GM12878 (cell line): ENCODE results near the gene BCAP29. TPM values are rescaled to one million over a fixed set of nuclear protein-coding genes. Genes with fewer than 3 reads are reported as not detected.

ENCODE experiments used
- ATAC-seq: fragments of 200-7000 bp; cut with Tn5 transposase; 3 replicates; pipeline ENCODE4 v1.9.1; 2020; ENCODE audit warnings: mild to moderate bottlenecking, moderate library complexity
- BruUV-seq: library from RNA; stranded (reverse); fragments of 400-500 nt; replicated peaks from 2 replicates; lab custom pipeline; 2021; lab: Mats Ljungman, UMichigan
- CTCF ChIA-PET: fragments of 300-600 bp; sonication (Branson Sonifier 250); formaldehyde crosslinking; extraction: SDS; loops from one replicate; lab custom pipeline; 2021; ENCODE audit warnings: inconsistent platforms; lab: Yijun Ruan, JAX
- POLR2A ChIA-PET: fragments of 350-600 bp; formaldehyde crosslinking; extraction: SDS; loops from one replicate; lab custom pipeline; 2021; ENCODE audit warnings: inconsistent platforms; lab: Charles Lee
- RAD21 ChIA-PET: fragments of 300-600 bp; sonication (Branson Sonifier 250); formaldehyde crosslinking; loops from one replicate; lab custom pipeline; 2023; ENCODE audit warnings: antibody characterized with exemption; ENCODE audit not compliant: unreplicated experiment; lab: Charles Lee
- SMC1A ChIA-PET: fragments of 300-600 bp; sonication (Branson Sonifier 250); formaldehyde crosslinking; loops from one replicate; lab custom pipeline; 2023; ENCODE audit not compliant: unreplicated experiment, uncharacterized antibody; lab: Charles Lee
- DNase-seq: peaks from one replicate; pipeline ENCODE4 v3.0.0-alpha.2; 2011; ENCODE audit warnings: low read depth, low spot score
- FAIRE-seq: peaks from 3 replicates; lab custom pipeline; 2011; peaks lifted over from hg19 to GRCh38; lab: Jason Lieb, UNC
- H2AFZ ChIP-seq: 2 replicates; pipeline ENCODE4 v1.6.0; 2011; ENCODE audit warnings: low read depth, low read length, control low read depth; ENCODE audit not compliant: control insufficient read depth
- H3K27ac ChIP-seq: 2 replicates; pipeline ENCODE4 v1.5.1; 2011; ENCODE audit warnings: control low read depth; ENCODE audit not compliant: control insufficient read depth, insufficient read depth
- H3K27me3 ChIP-seq, 2 experiments: replicated peaks in 1 of 2; 2 replicates each; pipeline versions ENCODE4 v1.6.0 to v1.6.1; 2011; ENCODE audit warnings: low read length in 1 of 2; ENCODE audit not compliant: control insufficient read depth in 2 of 2, insufficient read depth in 2 of 2
- H3K36me3 ChIP-seq, 2 experiments: 2 replicates each; pipeline ENCODE4 v1.5.1; 2011; ENCODE audit warnings: low read length in 1 of 2; ENCODE audit not compliant: control insufficient read depth in 2 of 2, insufficient read depth in 2 of 2
- H3K4me1 ChIP-seq: 2 replicates; pipeline ENCODE4 v1.6.1; 2011; ENCODE audit warnings: mild to moderate bottlenecking, low read length, moderate library complexity, mixed read lengths; ENCODE audit not compliant: control insufficient read depth, insufficient read depth
- H3K4me2 ChIP-seq: 2 replicates; pipeline ENCODE4 v1.6.0; 2011; ENCODE audit warnings: control low read depth; ENCODE audit not compliant: control insufficient read depth, insufficient read depth
- H3K4me3 ChIP-seq: fragments of 200-600 bp; sonication (generic); 2 replicates; pipeline ENCODE4 v1.5.1; 2016
- H3K79me2 ChIP-seq: 2 replicates; pipeline ENCODE4 v1.6.0; 2011; ENCODE audit warnings: low read length; ENCODE audit not compliant: control insufficient read depth, insufficient read depth
- H3K9ac ChIP-seq: 2 replicates; pipeline ENCODE4 v1.8.0; 2011; ENCODE audit warnings: low read length, control low read depth, mixed read lengths; ENCODE audit not compliant: control insufficient read depth, insufficient read depth
- H3K9me3 ChIP-seq: replicated peaks from 3 replicates; pipeline ENCODE4 v1.5.1; 2011; ENCODE audit warnings: mild to moderate bottlenecking, low read length; ENCODE audit not compliant: control insufficient read depth, insufficient read depth
- H4K20me1 ChIP-seq: 2 replicates; pipeline ENCODE4 v1.6.0; 2011; ENCODE audit not compliant: control insufficient read depth, insufficient read depth
- ATF7 ChIP-seq: fragments of 450-650 bp; IDR thresholded peaks from 2 replicates; pipeline ENCODE4 v1.6.1; 2016; ENCODE audit warnings: low read depth, mild to moderate bottlenecking
- CBX3 ChIP-seq: fragments of 200-600 bp; sonication (generic); IDR thresholded peaks from 2 replicates; pipeline ENCODE4 v1.6.1; 2016; ENCODE audit warnings: low read depth, borderline replicate concordance
- LARP7 ChIP-seq: fragments of 450-650 bp; IDR thresholded peaks from 2 replicates; pipeline ENCODE4 v1.6.1; 2017; ENCODE audit warnings: mild to moderate bottlenecking
- POLR2AphosphoS5 ChIP-seq: IDR thresholded peaks from 2 replicates; pipeline ENCODE4 v1.6.1; 2011; ENCODE audit warnings: mild to moderate bottlenecking, low read length, inconsistent platforms
- REST ChIP-seq: IDR thresholded peaks from 2 replicates; pipeline ENCODE4 v1.6.1; 2012; ENCODE audit warnings: mild to moderate bottlenecking, low read depth, low read length
- SMC3 ChIP-seq: IDR thresholded peaks from 2 replicates; pipeline ENCODE4 v1.6.1; 2011; ENCODE audit warnings: low read length, improper control_type of control experiment, borderline replicate concordance
- SREBF2 ChIP-seq: IDR thresholded peaks from 2 replicates; pipeline ENCODE4 v1.6.1; 2012; ENCODE audit warnings: mild to moderate bottlenecking, low read length
- WGBS: methylation state at CpG from one replicate; pipeline ENCODE4 v1.1.6; 2016; ENCODE audit warnings: low lambda C conversion rate; ENCODE audit not compliant: insufficient replicate concordance, insufficient coverage; ENCODE audit errors: missing lambda C conversion rate; 5-methylcytosine and 5-hydroxymethylcytosine counted together
- in situ Hi-C: fragments of 300-500 bp; cut with MboI; formaldehyde crosslinking; loops from 9 replicates; pipeline ENCODE4 v1.14.3; 2018; ENCODE audit warnings: mixed read lengths
- intact Hi-C: fragments of 100-400 bp; cut with micrococcal nuclease; formaldehyde crosslinking; loops from one replicate; pipeline ENCODE4 v1.14.2; 2022; ENCODE audit not compliant: unreplicated experiment
- polyA plus RNA-seq, 11 experiments: library from polyadenylated mRNA; depleted of rRNA in 4 of 11; unstranded in 6 of 11; stranded (reverse) in 5 of 11; fragments of >200 nt; fragmentation: Nextera tagmentation in 4 of 11; fragmentation: Illumina TruSeq in 1 of 11; extraction: Ambion mirVana in 4 of 11; extraction: Trizol in 1 of 11; gene quantifications; 1 replicate in 1 of 11; 2 replicates in 10 of 11; pipeline versions ENCODE4 v1.2.1 to v1.2.3, GENCODE V29; 2011 to 2016; ENCODE audit warnings: inconsistent platforms in 2 of 11, missing spikeins in 2 of 11, low read depth in 1 of 11
- total RNA-seq, 4 experiments: library from RNA; depleted of rRNA in 3 of 4; stranded (reverse); fragments of >200 nt in 3 of 4; fragmentation: Illumina TruSeq in 1 of 4; extraction: Trizol in 1 of 4; gene quantifications; 2 replicates each; pipeline versions ENCODE4 v1.2.1 to v1.2.3, GENCODE V29; 2013 to 2021

The BCAP29 gene
- total and polyA plus RNA-seq, 10 of the 15 experiments (the other 5 are each of a cell fraction or from before 2014, with no cell fraction given), result 26.5 to 58.5 (median 34.8) TPM

- H3K27ac ChIP-seq, result no peak overlapping the region
- TF ChIP-seq SREBF2 (no peak), POLR2AphosphoS5 (no peak), CBX3 (no peak), REST (no peak), LARP7 (no peak), ATF7 (no peak), SMC3 (no peak)
- DNase-seq, result no peak
- H4K20me1 ChIP-seq, result no peaks in the 10 kb centered on the region
- in situ Hi-C loops (no loop called here), intact Hi-C loops (no loop called here)
- H3K4me2 ChIP-seq, result no peak overlapping the region
- H3K36me3 ChIP-seq, result no peaks in the 10 kb centered on the region; a peak in 1 of 4 replicates
- no peaks in the 10 kb centered on the region for H3K9me3 ChIP-seq
- no peak overlapping the region for H2AFZ ChIP-seq
- ATAC-seq, result no peak; the same call in 2 of the 3 replicates
- no peak overlapping the region for H3K4me3 ChIP-seq
- no TSS peak for BruUV-seq
- H3K9ac ChIP-seq, result no peak overlapping the region
- no peaks in the 10 kb centered on the region for H3K79me2 ChIP-seq
- CTCF ChIA-PET, result no interaction called here
- RAD21 ChIA-PET, result no interaction called here
- FAIRE-seq, result no peak
- WGBS, result 100% methylated on average over 2 of the region's 2 CpGs
- H3K27me3 ChIP-seq, result no peaks in the 10 kb centered on the region
- H3K4me1 ChIP-seq, result no peaks in the 10 kb centered on the region
- POLR2A ChIA-PET, result no interaction called here
- SMC1A ChIA-PET, result interaction anchor here (0.6 to 1.3 kb wide), 2 partner anchors 14 to 173 kb away, joined by 3 read pairs; no protein-coding TSS in a partner anchor
Measured at GRCh38 chr7:107570298-107570697, 9.7 kb upstream of the BCAP29 start.
